Sigmoid colon (tissue), 4 donors: ENCODE measurements around the gene FBXO9.

ENCODE experiments used
- POLR2A ChIP-seq, 2 donors: fragments of 450-650 bp; IDR thresholded peaks; one replicate each; pipeline ENCODE4 v1.6.1; 2016; ENCODE audit warnings: antibody characterized with exemption in 2 of 2, mild to moderate bottlenecking in 2 of 2, moderate library complexity in 2 of 2
- POLR2AphosphoS5 ChIP-seq, 4 donors: sonication (generic); formaldehyde crosslinking; IDR thresholded peaks; one replicate each; pipeline ENCODE4 v1.6.1; 2017; ENCODE audit warnings: antibody characterized with exemption in 4 of 4
- TF ChIP-seq, protein P1 (sequence below), 4 experiments: fragments of 450-650 bp in 3 of 4; fragments of 200-600 bp in 1 of 4; IDR thresholded peaks; one replicate each; pipeline ENCODE4 v1.5.1; 2016 to 2019; ENCODE audit warnings: antibody characterized with exemption in 4 of 4, mild to moderate bottlenecking in 3 of 4, moderate library complexity in 2 of 4

DNA sequence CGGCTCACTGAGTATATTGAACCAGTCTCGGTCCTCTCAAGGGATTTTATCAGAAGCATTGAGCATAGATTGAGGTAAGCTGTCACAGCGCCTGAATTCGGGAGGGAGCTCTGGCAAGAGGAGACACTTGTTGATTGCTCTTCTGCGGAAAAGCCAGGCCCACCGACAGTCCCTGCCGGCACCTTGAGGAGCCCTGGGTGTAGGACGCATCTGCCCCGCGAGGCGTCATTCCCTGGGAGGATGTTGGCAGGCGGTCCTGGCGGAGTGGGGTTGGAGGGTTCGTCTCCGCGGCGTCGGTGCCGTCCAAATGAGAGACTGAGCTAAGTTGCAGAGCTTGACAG is 843 bp downstream of the FBXO9 start:
- TF ChIP-seq, protein P1, sequence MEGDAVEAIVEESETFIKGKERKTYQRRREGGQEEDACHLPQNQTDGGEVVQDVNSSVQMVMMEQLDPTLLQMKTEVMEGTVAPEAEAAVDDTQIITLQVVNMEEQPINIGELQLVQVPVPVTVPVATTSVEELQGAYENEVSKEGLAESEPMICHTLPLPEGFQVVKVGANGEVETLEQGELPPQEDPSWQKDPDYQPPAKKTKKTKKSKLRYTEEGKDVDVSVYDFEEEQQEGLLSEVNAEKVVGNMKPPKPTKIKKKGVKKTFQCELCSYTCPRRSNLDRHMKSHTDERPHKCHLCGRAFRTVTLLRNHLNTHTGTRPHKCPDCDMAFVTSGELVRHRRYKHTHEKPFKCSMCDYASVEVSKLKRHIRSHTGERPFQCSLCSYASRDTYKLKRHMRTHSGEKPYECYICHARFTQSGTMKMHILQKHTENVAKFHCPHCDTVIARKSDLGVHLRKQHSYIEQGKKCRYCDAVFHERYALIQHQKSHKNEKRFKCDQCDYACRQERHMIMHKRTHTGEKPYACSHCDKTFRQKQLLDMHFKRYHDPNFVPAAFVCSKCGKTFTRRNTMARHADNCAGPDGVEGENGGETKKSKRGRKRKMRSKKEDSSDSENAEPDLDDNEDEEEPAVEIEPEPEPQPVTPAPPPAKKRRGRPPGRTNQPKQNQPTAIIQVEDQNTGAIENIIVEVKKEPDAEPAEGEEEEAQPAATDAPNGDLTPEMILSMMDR (IDR thresholded peaks at IDR 0.05): no peak
- TF ChIP-seq POLR2A (IDR thresholded peaks at IDR 0.05) (no peak), POLR2AphosphoS5 (IDR thresholded peaks at IDR 0.05) (peak in 3 of 4 donors; percentile 21 to 56 (median 54))
